T follicular helper cell (primary cell): Measurements from ENCODE around the gene ERMARD.
A peak's percentile ranks its signal among the peaks of the same experiment; 100 is the strongest.

Source experiments
- DNase-seq: peaks from one replicate; pipeline ENCODE4 v3.0.0-alpha.2; 2020; ENCODE audit warnings: low read depth
- total RNA-seq, 2 experiments: gene quantifications; one replicate each; lab custom pipeline; 2026; lab: John Stamatoyannopoulos, UW

Gene ERMARD
- 23.3 to 27.4 reads per million in 2 experiments for total RNA-seq

- DNase-seq: peak; percentile 90
These were observed at the start of gene ERMARD, which contains the start of gene DYNLT2 for GRCh38 chr6:169751242-169752073. TSS of gene ERMARD (plus strand) at chr6:169751622. CDS start at chr6:169751658, 36 bp downstream. TSS of gene DYNLT2 (minus strand) at chr6:169751572. CDS start at chr6:169751458, 114 bp downstream.

DNA sequence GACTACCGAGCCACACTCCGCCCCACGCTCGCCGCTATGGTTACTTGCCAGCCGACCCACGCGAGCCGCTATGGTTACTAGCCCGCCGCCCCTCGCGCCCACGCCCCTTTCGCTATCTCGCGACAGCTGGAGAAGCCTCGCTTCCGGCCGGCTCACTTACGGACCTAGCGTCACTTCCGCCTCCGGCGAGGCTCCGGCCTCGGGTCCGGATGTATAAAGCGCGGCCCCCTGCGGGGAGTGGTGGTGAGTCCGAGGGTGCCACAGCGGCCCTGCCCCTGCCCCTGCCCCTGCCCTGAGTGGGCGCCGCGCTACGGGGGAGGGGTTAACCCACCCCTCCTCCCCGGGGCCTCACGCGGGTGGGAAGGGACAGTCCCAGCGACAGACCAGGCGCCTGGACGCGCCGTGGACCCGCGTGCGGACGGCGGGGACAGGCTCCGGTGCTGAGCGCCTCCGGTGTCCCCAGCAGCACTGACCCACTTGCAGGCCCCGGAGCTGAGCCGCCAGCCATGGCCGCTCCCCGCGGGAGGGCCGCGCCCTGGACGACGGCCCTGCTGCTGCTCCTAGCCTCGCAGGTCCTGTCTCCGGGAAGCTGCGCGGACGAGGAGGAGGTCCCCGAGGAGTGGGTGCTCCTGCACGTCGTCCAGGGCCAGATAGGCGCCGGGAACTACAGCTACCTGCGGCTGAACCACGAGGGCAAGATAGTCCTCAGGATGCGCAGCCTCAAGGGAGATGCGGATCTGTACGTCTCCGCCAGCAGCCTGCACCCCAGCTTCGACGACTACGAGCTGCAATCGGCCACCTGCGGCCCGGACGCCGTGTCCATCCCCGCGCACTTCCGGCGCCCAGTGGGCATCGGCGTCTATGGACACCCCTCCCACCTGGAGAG, 49.2 kb upstream of the ERMARD start, which contains the start of the genes C6orf120 and WDR27:
TSS of gene C6orf120 (plus strand) at position 173 of the 886 bp plus-strand sequence. CDS start at position 507, 334 bp downstream.
TSS of gene WDR27 (minus strand) at position 76 of the 886 bp plus-strand sequence. CDS start 13,024 bp downstream, outside the sequence.
- peak; percentile 94 for DNase-seq

DNA sequence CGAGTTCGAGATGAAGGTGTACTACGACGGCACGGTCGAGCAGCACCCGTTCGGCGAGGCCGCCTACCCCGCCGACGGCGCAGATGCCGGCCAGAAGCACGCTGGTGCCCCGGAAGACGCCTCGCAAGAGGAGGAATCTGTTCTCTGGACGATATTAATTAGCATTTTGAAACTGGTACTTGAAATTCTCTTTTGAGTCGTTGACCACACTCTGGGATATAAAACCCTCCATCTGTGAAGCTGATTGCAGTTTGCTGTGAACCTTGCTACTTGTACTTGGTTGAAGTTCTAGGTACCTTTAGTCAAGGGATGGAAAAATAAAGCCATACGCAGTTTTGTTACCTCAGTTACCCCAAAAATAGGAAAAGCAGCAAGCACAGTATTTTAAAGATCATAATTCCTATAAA, 48.6 kb upstream of the ERMARD start:
- DNase-seq: no peak

- no peak for DNase-seq
These were observed 43.6 kb upstream of the ERMARD start for GRCh38 chr6:169707772-169708171.

DNA sequence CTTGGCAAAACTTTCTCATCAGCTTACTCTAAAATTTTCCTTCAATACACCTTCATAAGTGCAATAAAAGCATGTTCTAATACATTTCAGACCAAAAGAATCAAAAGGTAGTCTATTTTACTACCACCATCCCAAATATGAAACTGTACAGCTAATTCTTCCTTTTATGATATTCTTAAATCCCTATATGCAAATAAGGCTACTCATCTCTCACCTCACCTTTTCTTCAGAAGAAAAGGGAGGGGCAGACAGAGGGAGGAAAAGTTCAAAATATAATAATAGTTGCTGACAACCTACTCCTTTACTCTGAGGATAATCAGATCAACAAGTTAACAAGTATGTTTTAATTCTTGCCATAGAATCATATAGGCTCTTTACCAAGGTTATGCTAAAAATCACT, 42.1 kb upstream of the ERMARD start:
- DNase-seq: no peak

- DNase-seq: no peak
These were observed 41.4 kb upstream of the ERMARD start for GRCh38 chr6:169710009-169710408.

DNA sequence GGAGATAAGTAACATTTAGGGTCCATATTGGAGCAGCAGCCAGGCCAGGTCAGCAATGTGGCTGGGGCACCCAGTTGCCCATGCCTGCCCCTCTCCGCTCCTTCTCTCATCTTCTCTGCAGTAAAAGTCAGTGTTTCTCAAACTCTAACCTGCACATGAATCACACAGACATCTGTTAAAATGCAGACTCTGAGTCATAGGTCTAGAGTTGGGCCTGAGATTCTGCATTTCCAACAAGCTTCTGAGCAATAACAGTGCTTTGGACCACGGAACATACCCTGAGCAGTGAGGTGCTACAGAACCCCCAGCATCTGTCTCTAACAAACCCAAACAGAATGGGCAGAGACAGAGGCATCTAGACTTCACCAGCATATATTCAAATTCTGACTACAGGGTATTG, 37.2 kb upstream of the ERMARD start:
- no peak for DNase-seq

- no peak for DNase-seq
These were observed 36.8 kb upstream of the ERMARD start for GRCh38 chr6:169714595-169714994.

- DNase-seq: no peak
These were observed 32.3 kb upstream of the ERMARD start for GRCh38 chr6:169719117-169719516.

- DNase-seq: no peak
These were observed 31.1 kb upstream of the ERMARD start for GRCh38 chr6:169720207-169720855.

DNA sequence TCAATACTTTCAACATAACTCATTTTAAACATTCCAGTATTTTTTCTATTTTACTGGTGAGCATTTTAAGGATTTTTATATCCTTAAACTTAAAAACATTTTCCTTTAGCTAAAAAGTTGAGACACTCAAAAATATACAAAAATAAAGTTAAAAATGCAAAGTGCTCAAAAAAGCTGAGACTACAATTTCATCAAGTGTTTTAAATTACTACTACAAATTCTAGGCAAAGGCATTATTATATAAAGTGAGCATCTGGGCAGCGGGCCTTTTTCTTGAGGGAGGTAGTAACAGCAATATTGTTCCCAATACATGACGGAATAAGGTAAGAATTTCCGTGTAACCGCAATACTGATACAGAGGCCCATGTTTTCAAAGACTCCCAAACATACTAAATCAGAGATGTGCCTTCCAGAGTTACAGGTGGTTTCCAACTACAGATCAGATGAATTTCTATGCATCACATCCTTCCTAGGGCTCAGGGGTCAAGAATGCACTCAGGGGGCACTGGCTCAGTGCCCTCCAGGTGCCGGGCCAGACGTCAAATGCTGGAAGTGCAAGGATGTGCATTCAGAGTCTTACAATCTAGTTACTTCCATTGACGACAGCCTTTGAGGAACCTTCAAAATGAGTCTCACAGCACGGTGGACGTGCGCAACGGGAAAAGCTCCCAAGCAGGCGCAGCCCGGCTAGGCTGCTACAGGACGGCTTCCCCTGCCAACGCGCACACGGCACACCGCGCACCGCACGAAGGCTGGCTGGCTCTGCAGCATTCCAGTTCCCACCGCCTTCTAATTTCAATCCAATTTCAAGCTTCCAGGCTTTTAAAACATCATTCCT, 28.8 kb upstream of the ERMARD start:
- no peak for DNase-seq

GRCh38 chr6:169723200-169723909, 28.1 kb upstream of the ERMARD start:
- peak; percentile 53 for DNase-seq

GRCh38 chr6:169723991-169724493, 27.4 kb upstream of the ERMARD start:
- no peak for DNase-seq

- peak; percentile 53 for DNase-seq
These were observed 26.8 kb upstream of the ERMARD start, which contains the start of gene PHF10 for GRCh38 chr6:169724494-169725124. TSS of gene PHF10 (minus strand) at chr6:169724500. CDS start at chr6:169723931, 569 bp downstream.

DNA sequence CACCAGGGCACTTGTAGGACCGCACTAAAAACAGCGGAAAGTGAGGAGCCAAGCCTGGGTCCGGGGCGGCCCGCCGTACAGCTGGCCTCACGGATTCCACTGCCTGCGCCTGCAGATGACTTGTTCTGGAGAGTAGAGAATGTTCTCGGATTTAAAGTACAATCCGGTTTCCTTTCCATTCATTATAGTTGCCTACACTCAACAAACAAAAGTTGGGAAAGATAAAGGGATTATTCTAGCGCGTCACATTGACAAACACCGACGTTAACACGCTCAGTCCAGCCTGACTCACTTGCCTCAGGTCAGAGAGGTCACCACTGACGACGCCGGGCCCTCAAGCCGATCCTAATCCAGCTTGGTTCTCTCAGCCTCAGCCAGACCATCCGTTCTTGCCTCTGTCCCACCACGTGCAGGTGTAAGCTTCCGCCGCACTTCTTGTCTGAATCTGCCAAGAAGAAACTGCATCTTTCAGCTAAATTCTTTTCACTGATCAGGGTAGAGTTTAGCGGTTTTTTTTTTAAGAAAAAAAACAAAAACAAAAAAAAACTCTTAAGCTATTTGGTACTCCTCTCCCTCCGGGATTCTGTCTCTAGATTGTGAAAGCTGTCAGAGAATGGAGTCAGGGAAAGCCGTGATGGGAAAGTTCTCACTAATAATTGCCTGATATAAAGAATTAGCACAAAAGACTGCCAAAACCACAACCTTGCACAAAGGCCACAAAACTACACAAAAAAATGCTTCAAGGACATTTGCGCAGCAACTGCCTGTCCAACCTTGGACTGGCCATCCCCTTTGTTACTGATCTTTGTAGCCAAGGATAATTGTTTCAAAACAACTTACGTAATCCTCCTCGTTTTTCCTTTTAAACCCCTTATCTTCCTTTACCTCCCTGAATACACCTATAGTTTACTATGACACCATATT, 26.0 kb upstream of the ERMARD start:
- no peak for DNase-seq

DNA sequence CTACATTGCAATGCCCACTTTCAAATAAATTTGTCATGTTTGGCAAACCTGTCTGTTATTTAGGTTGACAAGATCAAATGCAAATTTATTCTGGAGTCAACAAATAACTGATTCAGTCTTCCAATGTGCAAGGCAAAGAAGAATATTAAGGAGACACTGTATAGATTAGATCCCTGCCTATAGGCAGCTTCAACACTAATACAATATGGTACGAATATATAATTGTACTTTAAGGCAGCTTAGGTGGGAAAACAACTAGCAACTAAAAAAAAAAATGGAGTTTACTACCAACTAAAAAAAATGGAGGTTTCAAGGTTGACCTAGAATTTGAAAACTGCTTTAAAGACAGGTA, 25.4 kb upstream of the ERMARD start:
- DNase-seq: no peak

- DNase-seq: no peak
These were observed 24.5 kb upstream of the ERMARD start for GRCh38 chr6:169726963-169727362.

GRCh38 chr6:169729961-169730360, 21.5 kb upstream of the ERMARD start:
- no peak for DNase-seq
